IPS-NIHi7 (cell line): ENCODE data around the gene MOSPD3.
"Not testable (repeated sequence)": the region's sequence is repeated elsewhere in the genome, so short reads cannot be mapped to it uniquely, and the experiment has no call there.

Experiments
- DNase-seq: peaks from one replicate; pipeline ENCODE4 v3.0.0; 2012; ENCODE audit warnings: mixed read lengths; ENCODE audit errors: extremely low spot score

The MOSPD3 gene, protein sequence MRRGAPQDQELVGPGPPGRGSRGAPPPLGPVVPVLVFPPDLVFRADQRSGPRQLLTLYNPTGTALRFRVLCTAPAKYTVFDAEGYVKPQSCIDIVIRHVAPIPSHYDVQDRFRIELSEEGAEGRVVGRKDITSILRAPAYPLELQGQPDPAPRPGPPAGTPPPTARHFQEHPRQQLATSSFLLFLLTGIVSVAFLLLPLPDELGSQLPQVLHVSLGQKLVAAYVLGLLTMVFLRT

GRCh38 chr7:100611983-100612729, at the start of gene MOSPD3:
Gene MOSPD3, plus strand, starts transcription at chr7:100612540. Its CDS starts 252 bp downstream, at chr7:100612792.
- peak; percentile 99 for DNase-seq

DNA sequence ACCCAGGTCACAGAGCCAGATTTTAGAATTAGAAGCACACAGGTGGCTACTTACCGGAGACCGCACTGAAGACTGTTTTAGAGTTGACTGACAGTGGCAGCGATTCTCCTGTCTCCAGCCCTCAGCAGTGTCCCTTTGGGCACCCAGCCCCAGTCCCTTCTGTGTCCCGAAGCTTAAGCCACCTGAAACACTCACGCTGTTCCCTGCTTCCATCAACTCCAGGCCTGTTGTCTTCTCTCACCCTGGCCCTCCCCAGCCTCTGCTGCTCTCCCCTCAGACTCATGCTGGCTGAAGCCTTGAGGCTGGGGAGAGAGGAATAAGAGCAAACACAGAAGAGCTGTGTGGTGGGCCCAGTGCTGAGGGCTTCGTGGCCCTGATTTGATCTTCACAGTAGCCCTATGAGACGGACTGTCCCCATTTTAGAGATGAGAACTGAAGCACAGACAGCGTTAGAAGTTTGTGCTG, 49.2 kb upstream of the MOSPD3 start:
- DNase-seq: no peak

DNA sequence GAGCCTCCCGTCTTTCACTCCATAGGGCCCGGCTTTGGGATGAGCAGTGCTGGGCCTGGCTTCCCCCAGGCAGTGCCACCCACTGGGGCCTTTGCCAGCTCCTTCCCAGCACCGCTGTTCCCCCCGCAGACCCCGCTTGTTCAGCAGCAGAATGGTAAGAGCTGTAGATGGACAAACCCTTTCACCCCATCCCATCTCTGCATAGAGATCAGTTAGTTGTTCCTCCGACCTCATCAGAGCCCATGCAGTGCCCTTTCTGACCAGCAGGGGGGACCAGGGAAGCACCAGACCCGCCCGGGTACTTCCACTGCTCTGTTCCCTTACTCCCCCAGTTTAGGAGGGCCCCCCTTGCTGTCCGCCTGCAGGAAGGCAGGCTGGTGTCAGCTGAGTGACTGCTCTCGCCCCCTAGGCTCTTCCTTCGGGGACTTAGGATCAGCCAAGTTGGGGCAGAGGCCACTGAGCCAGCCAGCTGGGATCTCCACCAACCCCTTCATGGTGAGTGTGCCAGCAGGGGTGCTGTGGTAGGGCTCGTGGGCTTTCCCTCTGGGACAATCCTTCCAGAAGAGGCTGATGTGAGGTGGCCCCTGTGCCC, 48.4 kb upstream of the MOSPD3 start:
- DNase-seq: peak; percentile 86

DNA sequence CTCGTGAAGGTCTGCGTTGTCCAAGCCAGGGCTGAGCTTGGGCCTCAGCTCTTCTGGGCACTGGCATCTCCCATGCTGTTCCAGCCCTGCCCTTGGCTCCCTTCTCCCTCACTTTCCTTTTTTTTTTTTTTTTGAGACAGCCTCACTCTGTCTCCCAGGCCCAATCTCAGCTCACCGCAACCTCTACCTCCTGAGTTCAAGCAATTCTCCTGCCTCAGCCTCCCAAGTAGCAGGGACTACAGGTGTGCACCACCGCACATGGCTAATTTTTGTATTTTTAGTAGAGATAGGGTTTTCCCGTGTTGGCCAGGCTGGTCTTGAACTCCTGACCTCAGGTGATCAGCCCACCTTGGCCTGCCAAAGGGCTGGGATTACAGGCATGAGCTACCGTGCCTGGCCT, 47.9 kb upstream of the MOSPD3 start:
- not testable (repeated sequence) for DNase-seq

- no peak for DNase-seq
Observed at GRCh38 chr7:100565133-100565571, 47.2 kb upstream of the MOSPD3 start.

GRCh38 chr7:100566018-100566531, 46.3 kb upstream of the MOSPD3 start:
- DNase-seq: no peak

DNA sequence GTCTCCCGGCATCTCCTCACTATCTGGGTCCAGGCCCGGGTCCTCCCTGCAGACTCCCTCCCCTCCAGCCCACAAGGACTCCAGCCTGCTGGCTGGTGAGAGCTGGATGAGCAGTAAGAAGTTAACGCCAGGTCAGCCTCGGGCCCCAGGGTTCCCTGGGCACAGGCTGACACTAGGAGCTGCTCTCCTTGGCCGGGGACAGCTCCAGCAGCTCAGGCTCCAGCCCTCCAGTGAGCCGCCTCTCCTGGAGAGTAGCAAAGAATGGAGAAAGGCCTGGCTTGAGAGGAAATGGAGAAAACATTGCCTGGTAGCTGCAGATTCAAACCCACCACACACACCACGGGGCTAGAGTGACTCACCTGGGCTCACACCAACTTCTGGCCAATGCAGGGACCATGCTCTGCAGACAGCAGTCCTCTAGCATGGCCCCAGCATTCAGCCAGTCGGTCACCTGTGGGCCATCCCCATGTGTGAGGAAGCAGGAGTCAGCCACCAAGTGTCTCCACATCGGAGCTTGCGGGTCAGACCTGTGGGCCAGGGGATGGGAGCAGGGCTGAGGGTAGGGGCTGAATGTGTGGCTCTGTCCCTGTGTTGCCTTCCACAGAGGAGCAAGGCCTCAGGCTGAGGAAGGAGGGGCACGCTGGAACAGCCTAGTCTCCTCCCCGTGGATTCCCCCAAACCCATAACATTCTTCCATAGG, 45.2 kb upstream of the MOSPD3 start:
- DNase-seq: no peak

GRCh38 chr7:100567751-100568175, 44.6 kb upstream of the MOSPD3 start:
- DNase-seq: no peak

- DNase-seq: no peak
Observed at GRCh38 chr7:100568176-100568895, 44.0 kb upstream of the MOSPD3 start.

- peak; percentile 72 for DNase-seq
Observed at GRCh38 chr7:100568896-100569844, 43.2 kb upstream of the MOSPD3 start.

DNA sequence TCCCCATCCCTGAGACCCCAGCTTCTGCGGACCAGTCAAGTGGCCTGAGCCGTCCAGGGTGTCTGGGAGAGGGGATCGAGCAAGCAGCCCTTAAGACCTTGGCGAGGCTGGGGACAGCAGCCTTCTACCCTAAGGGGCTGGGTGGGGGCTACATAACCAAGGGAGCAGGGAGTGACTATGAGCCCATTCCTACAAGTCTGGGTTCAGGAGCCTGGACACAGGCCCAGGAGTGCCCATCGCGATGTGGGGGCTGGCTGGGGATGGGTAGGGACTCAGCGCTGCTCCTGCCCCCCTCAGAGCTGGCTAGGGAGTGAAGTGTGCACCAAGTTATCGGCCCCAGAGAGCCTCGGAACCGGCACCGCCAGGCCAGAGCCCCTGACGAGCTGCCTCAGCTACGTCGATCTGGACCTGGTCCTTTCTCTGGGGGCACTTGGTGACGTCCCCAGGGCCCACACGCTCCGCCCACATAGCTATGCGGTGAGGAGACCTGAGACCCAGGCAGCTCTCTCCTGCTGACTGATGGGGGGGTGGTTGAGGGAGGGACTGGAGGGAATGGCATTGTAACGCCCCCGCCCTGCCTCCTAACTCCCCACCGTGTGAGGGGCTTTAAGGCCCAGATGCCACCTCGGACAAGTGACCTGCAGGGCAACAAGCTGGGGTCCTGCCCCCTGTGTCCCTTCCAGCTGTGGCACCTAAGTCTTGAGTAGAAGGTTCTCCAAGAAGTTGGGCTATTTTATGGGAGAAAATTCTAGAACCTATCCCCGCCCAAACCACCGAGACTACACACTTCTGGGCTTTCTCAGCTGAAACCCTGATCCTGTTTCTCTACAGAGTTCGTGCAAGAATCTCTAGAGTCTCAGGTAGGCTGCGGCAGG, 41.1 kb upstream of the MOSPD3 start:
- peak; percentile 58 for DNase-seq

DNA sequence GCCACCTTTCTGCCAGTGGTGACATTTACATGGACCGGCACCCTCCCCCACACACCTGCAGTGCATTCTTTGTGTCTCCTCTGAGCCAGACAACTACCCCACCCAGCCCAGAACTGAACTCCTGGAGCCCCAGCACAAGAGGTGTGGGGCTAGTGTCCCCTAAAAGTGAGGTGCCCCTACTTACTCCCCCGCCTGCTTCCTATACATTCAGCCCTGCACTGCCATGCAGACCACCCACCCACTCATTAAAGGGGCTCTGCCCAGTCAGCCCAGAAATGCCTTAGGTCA, 40.6 kb upstream of the MOSPD3 start:
- no peak for DNase-seq

- no peak for DNase-seq
Observed at GRCh38 chr7:100572281-100572948, 39.9 kb upstream of the MOSPD3 start.

GRCh38 chr7:100572949-100573675, 39.2 kb upstream of the MOSPD3 start:
- DNase-seq: no peak

DNA sequence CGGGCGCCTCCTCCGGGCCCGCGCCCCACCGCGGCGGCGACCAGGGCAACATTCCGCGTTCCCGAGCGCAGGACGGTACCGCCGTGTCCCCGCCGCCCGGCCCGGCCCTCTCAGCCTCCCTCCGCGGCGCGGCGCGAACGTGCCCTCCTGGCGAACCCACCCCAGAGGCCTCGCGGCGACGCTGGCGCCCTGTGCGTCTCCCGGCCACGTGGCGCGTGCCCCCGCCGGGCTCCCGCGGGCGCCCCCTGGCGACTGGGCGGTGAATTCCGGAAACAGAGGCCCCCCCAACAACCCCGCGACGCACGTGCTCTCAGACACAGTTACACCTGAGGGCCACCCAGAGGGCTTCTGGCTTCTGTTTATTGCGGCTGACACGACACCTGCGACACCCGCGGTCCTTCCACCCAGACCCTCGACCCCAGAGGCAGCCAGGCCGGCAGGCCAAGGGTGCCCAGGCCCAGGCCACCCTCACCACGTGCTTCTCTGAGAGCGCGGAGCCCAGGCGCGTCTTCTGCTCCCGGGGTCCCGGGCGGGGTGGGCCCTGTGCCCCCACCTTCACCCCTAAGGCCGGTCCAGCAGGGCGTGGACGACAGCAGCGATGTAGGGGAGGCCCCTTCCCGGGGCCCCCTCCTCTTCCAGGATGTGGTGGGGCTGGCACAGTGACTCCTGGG, 38.5 kb upstream of the MOSPD3 start, which contains the start of gene SAP25:
Gene SAP25, minus strand, starts transcription at position 210 of the 671 bp plus-strand sequence. Its CDS starts 158 bp downstream, at position 52.
- peak; percentile 55 for DNase-seq

GRCh38 chr7:100574362-100575205, 37.8 kb upstream of the MOSPD3 start:
- DNase-seq: no peak
